HG03025 (cell line): ENCODE measurements around the gene NRK.
"Not testable (repeated sequence)": the region's sequence is repeated elsewhere in the genome, so short reads cannot be mapped to it uniquely, and the experiment has no call there.

Source experiments
- ATAC-seq: cut with Tn5 transposase; IDR thresholded peaks from one replicate; pipeline ENCODE4 v1.9.1; 2021; ENCODE audit warnings: mild to moderate bottlenecking, moderate library complexity; ENCODE audit not compliant: unreplicated experiment, low FRiP score

Gene NRK

GRCh38 chrX:105876658-105877057 lies 54.3 kb downstream of the NRK start:
- no peak for ATAC-seq

DNA sequence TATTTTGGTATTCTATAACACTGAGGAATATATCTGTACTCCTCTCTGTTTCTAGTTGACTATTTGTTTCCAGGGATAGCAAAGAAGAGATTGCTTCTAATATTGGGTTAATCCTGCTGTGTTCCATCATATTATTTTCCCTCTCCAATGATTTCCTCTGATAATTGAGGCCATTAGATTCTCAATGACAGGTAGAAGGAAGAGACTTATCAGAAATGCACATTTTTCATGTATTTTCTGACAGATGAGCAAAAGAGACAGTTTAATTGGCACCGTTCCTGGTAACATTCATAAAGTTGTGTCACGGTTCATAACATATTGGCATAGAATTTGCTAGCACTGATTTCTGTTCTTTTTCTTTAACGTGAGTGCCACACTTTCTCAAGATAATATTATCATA lies 58.2 kb downstream of the NRK start:
- no peak for ATAC-seq

DNA sequence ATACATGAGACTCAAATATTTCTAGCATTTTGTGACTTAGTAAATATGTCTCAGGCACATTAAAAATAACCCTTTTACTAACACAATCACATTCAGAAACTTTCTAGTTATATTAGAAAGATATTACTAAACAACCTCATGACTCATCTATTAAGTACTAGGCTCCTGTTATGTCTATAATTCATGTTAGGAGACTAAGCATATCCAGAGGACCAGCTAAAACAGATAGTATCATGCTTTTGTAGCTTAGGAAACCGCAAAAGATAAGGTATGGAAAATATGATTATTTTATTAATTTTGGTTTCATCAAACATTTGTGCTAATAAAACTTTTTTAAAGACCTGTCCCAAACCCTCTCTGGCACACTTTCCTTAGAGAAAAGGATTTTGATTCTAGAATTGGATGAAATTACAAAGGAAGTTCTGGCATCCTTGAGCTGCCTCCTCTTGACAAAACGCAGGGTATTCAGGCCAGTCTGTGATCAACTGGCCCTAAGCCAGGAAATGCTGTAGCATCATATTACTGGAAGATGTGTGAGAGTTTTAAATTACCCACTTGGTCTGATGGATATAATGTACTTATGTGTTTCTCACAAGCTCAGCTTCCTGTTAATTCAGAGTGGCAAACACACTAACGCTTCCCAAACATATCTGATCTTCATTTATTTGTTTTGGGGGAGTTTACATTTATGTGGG lies 60.4 kb downstream of the NRK start:
- ATAC-seq = no peak

- ATAC-seq = no peak
Observed at GRCh38 chrX:105894721-105895120, 72.4 kb downstream of the NRK start.

GRCh38 chrX:105909576-105909975 lies 87.2 kb downstream of the NRK start:
- ATAC-seq = no peak

GRCh38 chrX:105910563-105911105 lies 88.3 kb downstream of the NRK start:
- no peak for ATAC-seq

GRCh38 chrX:105945266-105945665 lies 122.9 kb downstream of the NRK start:
- no peak for ATAC-seq

DNA sequence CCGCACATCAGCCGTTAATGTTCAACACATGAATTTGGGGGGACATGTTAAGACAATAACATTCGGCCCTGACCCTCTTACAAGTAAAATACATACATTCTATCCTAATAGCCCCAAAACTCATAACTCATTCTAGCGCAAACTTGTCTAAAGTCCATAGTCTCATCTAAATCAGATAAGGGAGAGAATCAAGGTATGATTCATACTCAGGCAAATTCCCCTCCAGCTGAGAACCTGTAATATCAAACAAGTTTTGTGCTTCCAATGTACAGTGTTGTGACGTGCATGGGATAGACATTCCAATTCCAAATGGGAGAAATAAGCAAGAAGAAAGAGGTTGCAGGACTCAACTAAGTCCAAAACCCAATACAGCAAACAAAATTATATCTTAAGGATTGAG lies 147.1 kb downstream of the NRK start:
- no peak for ATAC-seq

DNA sequence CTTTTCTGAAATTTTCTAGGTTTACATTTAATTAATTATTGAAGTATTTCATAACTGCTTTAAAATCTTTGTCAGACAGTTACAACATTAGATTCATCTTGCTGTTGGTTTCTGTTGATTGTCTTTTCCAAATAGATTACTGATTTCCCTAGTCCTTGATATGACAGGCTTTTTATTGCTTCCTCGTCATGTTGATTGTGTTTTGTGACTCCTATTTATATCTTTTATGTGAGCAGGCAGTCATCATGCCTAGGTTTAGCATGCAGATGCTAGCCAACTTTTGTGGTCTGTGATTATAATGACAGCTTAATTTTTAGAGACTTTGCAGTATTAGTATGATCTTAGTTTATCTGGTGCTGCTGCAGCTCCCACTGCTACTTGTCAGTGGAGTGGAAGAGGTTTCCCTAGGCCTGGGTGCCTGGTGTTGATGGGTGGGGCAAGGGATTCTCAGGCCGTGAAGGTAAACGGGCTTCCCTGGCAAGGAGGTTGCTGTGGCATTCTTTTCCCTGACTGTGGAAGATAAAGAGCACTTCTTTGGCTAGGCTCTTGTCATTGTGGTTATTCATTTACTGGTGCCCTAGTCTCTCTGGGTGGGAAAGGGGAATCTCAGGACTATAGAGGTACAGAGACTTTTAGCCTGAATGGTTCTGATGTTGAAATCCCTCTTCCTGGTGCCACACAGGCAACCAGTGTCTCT lies 150.5 kb downstream of the NRK start:
- ATAC-seq = no peak

DNA sequence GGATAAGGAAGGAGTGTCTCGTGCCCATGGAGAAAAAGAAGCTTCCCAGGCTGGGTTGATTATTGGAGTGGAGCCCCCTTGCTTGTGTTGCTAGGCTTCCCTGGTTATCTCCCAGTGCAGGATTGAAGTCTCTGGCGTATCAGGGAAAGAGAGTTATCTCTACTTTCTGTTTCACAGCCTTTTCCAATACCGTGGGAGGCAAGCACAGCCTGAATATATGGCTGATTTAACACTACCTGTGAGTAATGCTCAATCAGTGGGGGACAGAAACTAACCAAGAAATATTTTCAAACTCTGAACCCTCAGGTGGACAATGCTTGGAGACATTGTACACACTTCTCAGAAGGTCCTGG lies 151.0 kb downstream of the NRK start:
- ATAC-seq = no peak

DNA sequence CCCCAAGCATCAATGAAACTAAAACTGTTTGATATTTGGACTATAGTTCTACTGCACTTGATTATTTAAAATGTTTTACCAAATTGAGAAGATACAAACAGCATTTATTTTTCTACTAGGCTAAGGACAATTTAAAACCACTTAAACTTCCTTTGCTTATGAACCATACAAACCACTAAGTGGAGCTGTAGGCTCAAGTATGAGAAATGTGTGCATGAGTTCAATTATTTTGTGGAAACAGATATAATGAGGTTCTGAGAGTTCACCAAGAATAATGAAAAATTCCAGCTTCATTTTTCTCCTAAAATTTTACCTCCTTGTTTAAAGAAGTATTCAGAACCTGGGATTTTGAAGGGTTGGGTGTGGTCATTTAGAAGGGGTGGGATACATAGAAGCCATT lies 153.0 kb downstream of the NRK start:
- ATAC-seq = no peak

GRCh38 chrX:105981772-105982485 lies 159.6 kb downstream of the NRK start:
- ATAC-seq = no peak

DNA sequence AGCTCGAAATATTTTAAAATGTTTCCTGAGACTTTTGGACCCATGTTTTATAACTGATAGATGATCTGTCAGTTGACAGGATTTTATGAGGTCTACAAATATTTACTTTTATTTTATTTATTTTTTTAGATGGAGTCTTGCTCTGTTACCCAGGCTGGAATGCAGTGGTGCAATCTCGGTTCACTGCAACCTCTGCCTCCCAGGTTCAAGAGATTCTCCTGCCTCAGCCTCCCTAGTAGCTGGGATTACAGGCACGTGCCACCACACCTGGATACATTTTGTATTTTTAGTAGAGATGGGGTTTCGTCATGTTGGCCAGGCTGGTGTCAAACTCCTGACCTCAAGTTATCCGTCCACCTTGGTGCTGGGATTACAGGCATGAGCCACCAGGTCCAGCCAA lies 166.1 kb downstream of the NRK start:
- not testable (repeated sequence) for ATAC-seq

DNA sequence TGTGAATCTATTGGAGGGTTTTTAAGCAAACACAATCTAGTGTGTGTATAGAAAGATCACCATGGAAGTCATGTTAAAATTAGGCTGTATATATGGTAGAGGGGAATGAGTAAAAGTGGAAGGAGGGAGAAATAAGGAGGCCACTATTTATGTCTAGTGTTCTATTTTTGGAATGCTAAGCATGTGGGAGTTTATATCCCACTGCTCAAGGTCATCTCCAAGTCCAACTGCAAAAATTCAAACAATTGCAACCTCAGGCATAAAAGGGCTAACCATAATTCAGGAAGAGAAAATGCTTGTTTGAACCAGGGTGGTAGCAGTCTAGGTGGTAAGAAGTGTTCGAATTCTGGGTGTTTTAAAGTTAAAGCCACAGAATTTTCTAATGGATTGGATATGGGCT lies 177.0 kb downstream of the NRK start:
- no peak for ATAC-seq

- ATAC-seq = no peak
Observed at GRCh38 chrX:106000203-106000602, 177.9 kb downstream of the NRK start.

GRCh38 chrX:106000609-106001008 lies 178.3 kb downstream of the NRK start:
- not testable (repeated sequence) for ATAC-seq

- no peak for ATAC-seq
Observed at GRCh38 chrX:106005684-106006083, 183.3 kb downstream of the NRK start.

GRCh38 chrX:106007815-106008214 lies 185.5 kb downstream of the NRK start:
- no peak for ATAC-seq
